GM12801 (cell line): ENCODE results near the gene EHD4.

ENCODE experiments used
- TF ChIP-seq, protein P1 (sequence below): IDR thresholded peaks from one replicate; pipeline ENCODE4 v1.5.1; 2011; ENCODE audit warnings: control low read depth; ENCODE audit not compliant: insufficient read length; ENCODE audit errors: extremely low read depth

Gene EHD4

DNA sequence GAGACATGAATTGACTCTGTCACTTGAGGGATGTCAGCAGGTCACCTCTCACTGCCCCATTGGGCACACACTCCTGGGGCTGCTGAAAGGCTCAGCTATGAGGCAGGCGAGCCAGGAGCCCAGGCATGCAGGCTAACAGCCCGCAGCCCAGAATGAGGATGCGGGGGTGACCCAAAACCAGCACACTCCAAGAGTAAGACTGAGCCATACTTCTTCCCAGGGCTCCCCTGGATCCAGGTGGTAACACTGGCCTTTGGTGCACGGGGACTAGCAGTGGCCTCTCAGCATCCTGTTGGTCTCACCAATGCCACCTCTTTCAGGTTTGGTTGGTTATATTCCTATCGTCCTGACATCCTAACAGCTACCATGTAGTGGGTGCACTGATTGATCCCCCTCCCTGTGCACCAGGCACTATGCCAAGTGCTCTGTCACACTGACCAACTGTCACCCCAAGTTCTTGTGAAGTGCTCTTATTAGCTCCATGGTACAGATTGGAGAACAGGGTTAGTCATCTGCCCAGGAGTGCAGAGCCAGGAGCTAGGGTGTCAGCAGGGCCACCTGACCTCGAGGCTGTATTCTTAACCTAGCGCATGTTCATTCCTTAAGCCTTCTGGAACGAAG is 53.7 kb downstream of the EHD4 start:
- TF ChIP-seq, protein P1, sequence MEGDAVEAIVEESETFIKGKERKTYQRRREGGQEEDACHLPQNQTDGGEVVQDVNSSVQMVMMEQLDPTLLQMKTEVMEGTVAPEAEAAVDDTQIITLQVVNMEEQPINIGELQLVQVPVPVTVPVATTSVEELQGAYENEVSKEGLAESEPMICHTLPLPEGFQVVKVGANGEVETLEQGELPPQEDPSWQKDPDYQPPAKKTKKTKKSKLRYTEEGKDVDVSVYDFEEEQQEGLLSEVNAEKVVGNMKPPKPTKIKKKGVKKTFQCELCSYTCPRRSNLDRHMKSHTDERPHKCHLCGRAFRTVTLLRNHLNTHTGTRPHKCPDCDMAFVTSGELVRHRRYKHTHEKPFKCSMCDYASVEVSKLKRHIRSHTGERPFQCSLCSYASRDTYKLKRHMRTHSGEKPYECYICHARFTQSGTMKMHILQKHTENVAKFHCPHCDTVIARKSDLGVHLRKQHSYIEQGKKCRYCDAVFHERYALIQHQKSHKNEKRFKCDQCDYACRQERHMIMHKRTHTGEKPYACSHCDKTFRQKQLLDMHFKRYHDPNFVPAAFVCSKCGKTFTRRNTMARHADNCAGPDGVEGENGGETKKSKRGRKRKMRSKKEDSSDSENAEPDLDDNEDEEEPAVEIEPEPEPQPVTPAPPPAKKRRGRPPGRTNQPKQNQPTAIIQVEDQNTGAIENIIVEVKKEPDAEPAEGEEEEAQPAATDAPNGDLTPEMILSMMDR: no peak

DNA sequence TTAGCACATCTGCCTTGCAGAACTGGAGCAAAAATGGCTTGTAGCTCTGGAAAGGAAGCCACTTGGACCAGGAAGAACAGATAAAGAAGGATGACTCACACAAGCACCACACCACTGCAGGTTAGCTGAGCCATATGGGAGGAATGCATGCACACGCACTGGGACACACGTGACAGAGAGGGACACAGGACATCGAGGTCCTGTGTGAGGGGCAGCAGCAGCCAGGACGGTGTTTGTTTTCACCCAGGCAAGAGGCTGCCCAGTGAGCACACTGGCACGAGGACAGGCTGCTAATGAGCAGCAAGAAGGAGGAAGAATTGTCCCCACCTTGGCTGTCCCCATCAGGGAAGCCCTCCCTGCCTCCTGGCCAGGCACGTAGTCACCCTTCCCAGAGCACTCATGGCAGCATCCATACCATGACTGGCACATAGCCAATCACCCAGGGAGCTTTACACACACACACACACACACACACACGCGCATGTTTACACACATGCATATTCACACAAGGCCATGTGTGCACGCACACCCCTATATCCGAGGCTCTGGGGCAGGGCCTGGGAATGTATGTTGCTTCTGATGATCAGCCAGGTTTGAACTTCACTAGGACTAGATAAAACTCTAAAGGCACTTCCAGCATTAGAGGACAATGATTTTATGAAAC is 54.5 kb downstream of the EHD4 start:
- TF ChIP-seq, protein P1: no peak

DNA sequence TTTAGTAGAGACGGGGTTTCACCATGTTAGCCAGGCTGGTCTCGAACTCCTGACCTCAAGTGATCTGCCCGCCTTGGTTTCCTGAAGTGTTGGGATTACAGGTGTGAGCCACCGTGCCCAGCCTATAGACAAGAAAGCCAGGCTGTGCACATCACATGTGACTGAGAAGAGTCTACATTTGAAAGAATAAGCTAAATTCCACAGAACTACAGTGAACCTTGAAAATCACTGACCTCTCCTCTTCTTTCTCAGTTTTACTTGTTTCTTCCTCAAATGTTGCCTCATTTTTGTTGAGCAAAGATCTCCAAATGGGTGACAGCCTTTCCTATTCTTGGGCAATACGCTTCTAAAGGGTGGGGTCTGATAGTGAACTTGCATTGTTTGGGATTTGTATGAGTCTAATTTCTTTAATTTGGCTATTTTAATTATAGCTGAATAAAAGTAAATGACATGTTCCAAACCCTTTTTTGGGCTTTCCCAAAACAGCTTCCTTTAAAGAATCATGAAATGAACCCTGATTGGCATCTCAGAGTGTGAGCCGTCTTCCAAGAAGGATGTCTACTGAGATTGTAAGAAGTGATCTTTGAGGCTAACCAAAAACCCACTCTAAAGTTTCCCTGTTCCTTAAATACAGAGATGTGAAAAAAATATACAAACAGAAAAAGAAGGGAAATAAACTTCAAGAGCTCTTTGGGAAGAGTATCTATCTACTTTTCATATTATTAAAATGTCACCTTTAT is 56.9 kb downstream of the EHD4 start:
- TF ChIP-seq, protein P1: no peak

DNA sequence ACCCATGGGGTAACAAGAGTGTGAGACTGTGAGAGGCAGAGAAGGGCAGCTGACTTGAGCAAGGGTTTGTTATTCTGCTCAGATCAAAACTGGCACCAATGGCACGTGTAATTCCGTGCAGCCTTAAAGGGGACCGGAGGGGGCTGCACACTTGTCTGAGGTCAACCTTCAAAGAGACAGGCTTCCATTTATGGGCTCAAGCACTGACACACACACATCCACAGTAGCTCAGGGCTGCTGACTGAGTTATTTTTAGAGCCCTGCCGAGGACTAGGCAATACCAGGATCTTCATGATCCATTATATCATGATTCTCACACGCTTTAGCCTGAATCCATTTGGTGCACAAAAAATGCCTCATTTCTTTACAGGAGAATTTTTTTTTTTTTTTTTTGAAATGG is 57.9 kb downstream of the EHD4 start:
- TF ChIP-seq, protein P1: no peak

DNA sequence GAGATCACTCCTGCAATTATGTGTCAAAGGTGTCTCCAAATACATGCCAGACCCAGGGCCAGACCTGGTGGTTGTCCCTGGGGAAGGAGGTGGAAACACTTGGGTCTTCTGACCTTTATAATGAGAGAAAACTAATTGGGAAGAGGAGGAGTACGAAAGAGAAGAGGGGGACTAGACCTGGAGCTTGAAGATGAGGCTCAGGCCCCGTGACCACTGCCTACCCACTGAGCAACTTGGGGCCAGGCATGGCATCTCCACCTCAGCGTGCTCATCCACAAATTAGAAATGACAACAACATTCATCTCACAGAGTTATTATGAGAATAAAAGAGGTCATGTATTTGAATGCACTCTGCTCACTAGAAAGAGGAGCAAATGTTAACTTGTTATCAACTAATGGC is 59.1 kb downstream of the EHD4 start:
- TF ChIP-seq, protein P1: no peak

DNA sequence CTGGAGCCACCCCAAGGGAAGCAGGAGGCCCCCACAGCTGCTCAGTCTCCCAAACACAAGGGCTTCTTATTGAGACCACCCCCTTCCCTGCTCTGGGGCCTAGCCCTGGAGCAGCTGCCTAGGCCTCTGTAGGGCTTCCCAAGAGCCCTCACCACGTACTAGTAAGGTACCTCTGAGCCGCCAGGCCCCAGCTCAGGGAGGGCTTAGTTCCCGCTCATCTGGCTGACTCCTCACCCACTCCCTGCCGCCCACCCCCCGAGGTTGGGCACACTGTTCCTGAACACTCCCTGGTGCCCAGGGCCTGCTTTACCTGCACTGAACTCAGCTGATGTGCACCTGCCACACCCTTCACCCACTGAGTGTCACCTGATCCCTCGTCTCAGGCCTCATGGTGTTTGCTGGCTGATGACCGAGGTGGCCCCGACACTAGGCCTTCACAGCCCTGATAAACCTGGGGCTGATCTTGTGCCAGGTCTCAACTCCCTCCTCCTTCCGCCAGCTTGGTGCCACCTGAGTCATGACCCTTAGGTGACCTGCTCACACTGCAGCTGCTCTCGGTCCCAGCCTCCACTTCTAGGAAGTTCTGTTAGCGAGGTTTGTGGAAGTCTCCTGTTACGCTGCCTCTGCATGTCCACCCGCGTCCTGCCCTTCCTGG is 60.5 kb downstream of the EHD4 start:
- TF ChIP-seq, protein P1: no peak

DNA sequence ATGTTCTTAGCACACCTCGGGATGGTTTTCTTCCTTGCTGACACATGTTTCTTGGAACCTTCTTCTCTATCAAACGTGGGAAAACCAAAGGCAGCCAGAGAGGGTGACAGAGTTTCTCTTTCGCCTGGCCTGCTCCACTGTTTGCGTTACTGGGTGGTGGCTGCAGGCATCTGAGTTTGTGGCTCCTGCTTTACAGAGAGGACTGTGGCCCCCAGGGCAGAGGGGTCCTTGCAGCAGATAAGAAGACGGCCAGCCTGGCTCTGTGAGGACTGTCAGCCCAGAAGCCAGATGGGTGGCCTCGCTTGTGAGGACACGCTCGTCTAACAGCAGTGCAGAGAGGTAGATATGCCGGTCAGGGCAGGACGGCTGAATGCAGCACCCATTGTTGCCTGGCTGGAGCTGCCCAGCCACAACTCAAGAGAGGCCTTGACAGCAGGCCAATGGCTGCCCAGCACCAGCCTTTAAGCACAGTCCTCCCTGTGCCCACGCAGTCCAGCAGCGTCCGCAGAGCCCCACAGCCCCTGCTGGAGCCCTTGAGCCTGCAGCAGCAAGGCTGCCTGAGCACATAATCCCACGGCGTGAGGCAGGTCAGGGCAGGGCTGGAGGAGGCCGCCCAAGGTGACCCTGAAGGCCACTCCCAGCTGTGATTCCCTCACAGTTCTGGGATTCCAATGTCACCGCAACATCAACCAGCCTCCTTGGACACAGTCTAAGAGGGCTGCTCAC is 63.5 kb downstream of the EHD4 start:
- TF ChIP-seq, protein P1: no peak
